Activated T-cell treated with anti-CD3 and anti-CD28 coated beads, Interleukin-2, amount 50 U/mL, for 4 hours (primary cell): ENCODE results near the gene ADAMTS17. TPM values are rescaled to one million over a fixed set of nuclear protein-coding genes. Genes with fewer than 3 reads are reported as not detected.

Experiments used
- ATAC-seq, 2 donors: fragments of 200-7000 bp; cut with Tn5 transposase; one replicate each; pipeline ENCODE4 v1.10.0; 2021
- DNase-seq: peaks from one replicate; pipeline ENCODE4 v3.0.0-alpha.2; 2020
- H3K27me3 Mint-ChIP-seq: one replicate; pipeline ENCODE4 v1.8.0; 2021; ENCODE audit warnings: low read depth, mixed read lengths
- H3K36me3 Mint-ChIP-seq: one replicate; pipeline ENCODE4 v1.8.0; 2022; ENCODE audit warnings: mixed read lengths; ENCODE audit not compliant: insufficient read depth
- H3K4me1 Mint-ChIP-seq: one replicate; pipeline ENCODE4 v1.8.0; 2021; ENCODE audit warnings: low read depth, mixed read lengths
- H3K4me3 Mint-ChIP-seq: one replicate; pipeline ENCODE4 v1.8.0; 2021; ENCODE audit warnings: mild to moderate bottlenecking, moderate library complexity, mixed read lengths
- H3K9me3 Mint-ChIP-seq: one replicate; pipeline ENCODE4 v1.8.0; 2021; ENCODE audit warnings: mixed read lengths
- total RNA-seq, 3 donors: library from RNA; stranded (reverse); gene quantifications; one replicate each; pipeline ENCODE4 v1.2.1, GENCODE V29; 2021

The ADAMTS17 gene
- total RNA-seq, 3 donors from 2014 or later = 2.6 to 3.9 (median 3.2) TPM

- no peak for ATAC-seq
- Mint-ChIP-seq H3K27me3 (no peaks in the 10 kb centered on the region), H3K4me3 (no peak overlapping the region), H3K4me1 (no peaks in the 10 kb centered on the region), H3K9me3 (peaks cover 25% of the 10 kb centered on the region), H3K36me3 (peaks cover 49% of the 10 kb centered on the region)
- no peak for DNase-seq
These were observed 189.3 kb downstream of the ADAMTS17 start for GRCh38 chr15:100152463-100152862.

DNA sequence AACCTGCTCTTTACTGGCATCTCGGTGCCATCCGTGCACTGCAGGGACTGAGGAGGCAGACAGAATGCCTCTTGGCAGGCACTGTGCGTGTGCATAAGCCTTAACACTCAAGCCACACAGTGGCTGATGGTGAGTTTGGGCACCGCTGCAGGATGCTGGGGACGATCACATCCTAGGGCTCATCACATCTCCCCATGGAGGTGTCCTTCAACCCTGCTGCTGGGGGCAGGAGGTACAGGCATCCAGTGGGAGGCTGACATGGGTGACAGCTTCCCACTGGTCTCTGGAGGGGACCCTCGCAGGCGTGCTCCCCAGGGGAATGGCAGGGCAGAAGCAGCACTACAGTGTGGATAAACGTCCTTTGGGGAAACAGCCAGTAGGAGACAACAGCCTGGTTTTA, 190.9 kb downstream of the ADAMTS17 start:
- Mint-ChIP-seq H3K36me3 (peaks cover 56% of the 10 kb centered on the region), H3K9me3 (peaks cover 29% of the 10 kb centered on the region), H3K4me3 (no peak overlapping the region), H3K4me1 (no peaks in the 10 kb centered on the region), H3K27me3 (no peaks in the 10 kb centered on the region)
- no peak for DNase-seq
- no peak for ATAC-seq

DNA sequence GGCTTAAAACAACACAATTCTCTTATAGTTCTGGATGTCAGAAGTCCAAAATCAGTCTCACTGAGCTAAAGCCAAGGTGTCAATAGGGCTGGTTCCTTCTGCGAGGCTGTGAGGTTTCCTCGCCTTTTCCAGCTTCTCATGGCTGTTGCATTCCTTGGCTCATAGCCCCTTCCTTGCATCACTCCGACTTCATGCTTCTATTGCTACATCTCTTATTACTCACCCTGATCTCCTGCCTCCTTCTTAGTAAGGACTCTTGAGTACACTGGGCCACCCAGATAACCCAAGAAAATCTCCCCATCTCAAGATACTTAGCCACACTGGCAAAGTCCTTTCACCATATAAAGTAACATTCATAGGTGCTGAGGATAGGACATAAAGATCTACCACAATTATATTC, 193.9 kb downstream of the ADAMTS17 start:
- ATAC-seq = no peak
- no peak for DNase-seq
- Mint-ChIP-seq H3K4me3 (no peak overlapping the region), H3K36me3 (peaks cover 41% of the 10 kb centered on the region), H3K4me1 (no peaks in the 10 kb centered on the region), H3K9me3 (peaks cover 29% of the 10 kb centered on the region), H3K27me3 (no peaks in the 10 kb centered on the region)

GRCh38 chr15:100143378-100143777, 198.4 kb downstream of the ADAMTS17 start:
- Mint-ChIP-seq H3K4me3 (no peak overlapping the region), H3K27me3 (no peaks in the 10 kb centered on the region), H3K4me1 (peaks cover 5% of the 10 kb centered on the region), H3K36me3 (peaks cover 16% of the 10 kb centered on the region), H3K9me3 (peaks cover 13% of the 10 kb centered on the region)
- ATAC-seq (no peak), DNase-seq (no peak)

- H3K4me1 Mint-ChIP-seq = peaks cover 5% of the 10 kb centered on the region
- ATAC-seq = no peak
- no peak for DNase-seq
- H3K36me3 Mint-ChIP-seq = peaks cover 5% of the 10 kb centered on the region
- H3K27me3 Mint-ChIP-seq = no peaks in the 10 kb centered on the region
- no peak overlapping the region for H3K4me3 Mint-ChIP-seq
- H3K9me3 Mint-ChIP-seq = no peaks in the 10 kb centered on the region
These were observed 200.3 kb downstream of the ADAMTS17 start for GRCh38 chr15:100141311-100142001.

- peaks cover 5% of the 10 kb centered on the region for H3K4me1 Mint-ChIP-seq
- no peak for DNase-seq
- H3K9me3 Mint-ChIP-seq = no peaks in the 10 kb centered on the region
- no peak overlapping the region for H3K4me3 Mint-ChIP-seq
- no peak for ATAC-seq
- H3K36me3 Mint-ChIP-seq = peaks cover 2% of the 10 kb centered on the region
- no peaks in the 10 kb centered on the region for H3K27me3 Mint-ChIP-seq
These were observed 201.1 kb downstream of the ADAMTS17 start for GRCh38 chr15:100140527-100141308.

- ATAC-seq (no peak), DNase-seq (no peak)
- Mint-ChIP-seq H3K27me3 (no peaks in the 10 kb centered on the region), H3K4me3 (no peak overlapping the region), H3K9me3 (no peaks in the 10 kb centered on the region), H3K4me1 (peaks cover under 1% of the 10 kb centered on the region), H3K36me3 (peaks cover 6% of the 10 kb centered on the region)
These were observed 207.2 kb downstream of the ADAMTS17 start for GRCh38 chr15:100134586-100134985.

DNA sequence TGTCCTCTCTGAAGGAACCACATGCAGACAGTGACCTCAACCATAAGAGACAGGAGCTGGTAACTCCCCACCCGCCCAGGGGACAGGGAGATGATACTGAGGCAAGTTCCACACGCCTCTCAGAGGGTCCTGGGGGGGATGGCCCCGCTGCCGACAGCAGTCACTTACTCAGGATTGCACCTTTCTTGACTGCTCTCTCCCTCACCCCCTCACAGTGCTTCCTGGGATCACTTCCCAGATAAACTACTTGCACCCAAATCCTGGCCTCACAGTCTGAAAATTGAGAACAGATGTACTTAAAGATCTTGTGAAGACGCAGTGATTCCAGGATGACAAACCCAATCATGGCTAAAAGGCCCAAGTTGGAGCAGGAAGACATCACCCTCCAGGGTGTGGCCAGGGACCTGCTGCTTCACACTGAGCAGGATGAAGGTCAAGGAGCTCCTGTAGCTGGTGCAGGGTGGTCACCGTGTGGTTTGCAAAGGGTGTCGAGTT, 207.6 kb downstream of the ADAMTS17 start:
- H3K27me3 Mint-ChIP-seq = no peaks in the 10 kb centered on the region
- no peaks in the 10 kb centered on the region for H3K4me1 Mint-ChIP-seq
- H3K9me3 Mint-ChIP-seq = no peaks in the 10 kb centered on the region
- no peak overlapping the region for H3K4me3 Mint-ChIP-seq
- no peak for DNase-seq
- H3K36me3 Mint-ChIP-seq = peaks cover 6% of the 10 kb centered on the region
- ATAC-seq = no peak

GRCh38 chr15:100133001-100133400, 208.8 kb downstream of the ADAMTS17 start:
- no peaks in the 10 kb centered on the region for H3K9me3 Mint-ChIP-seq
- ATAC-seq (no peak), DNase-seq (no peak)
- no peak overlapping the region for H3K4me3 Mint-ChIP-seq
- H3K27me3 Mint-ChIP-seq = no peaks in the 10 kb centered on the region
- H3K36me3 Mint-ChIP-seq = peaks cover 4% of the 10 kb centered on the region
- no peaks in the 10 kb centered on the region for H3K4me1 Mint-ChIP-seq

GRCh38 chr15:100132309-100132708, 209.5 kb downstream of the ADAMTS17 start:
- DNase-seq = no peak
- ATAC-seq = no peak
- Mint-ChIP-seq H3K4me3 (no peak overlapping the region), H3K9me3 (no peaks in the 10 kb centered on the region), H3K36me3 (peaks cover 4% of the 10 kb centered on the region), H3K27me3 (no peaks in the 10 kb centered on the region), H3K4me1 (no peaks in the 10 kb centered on the region)

DNA sequence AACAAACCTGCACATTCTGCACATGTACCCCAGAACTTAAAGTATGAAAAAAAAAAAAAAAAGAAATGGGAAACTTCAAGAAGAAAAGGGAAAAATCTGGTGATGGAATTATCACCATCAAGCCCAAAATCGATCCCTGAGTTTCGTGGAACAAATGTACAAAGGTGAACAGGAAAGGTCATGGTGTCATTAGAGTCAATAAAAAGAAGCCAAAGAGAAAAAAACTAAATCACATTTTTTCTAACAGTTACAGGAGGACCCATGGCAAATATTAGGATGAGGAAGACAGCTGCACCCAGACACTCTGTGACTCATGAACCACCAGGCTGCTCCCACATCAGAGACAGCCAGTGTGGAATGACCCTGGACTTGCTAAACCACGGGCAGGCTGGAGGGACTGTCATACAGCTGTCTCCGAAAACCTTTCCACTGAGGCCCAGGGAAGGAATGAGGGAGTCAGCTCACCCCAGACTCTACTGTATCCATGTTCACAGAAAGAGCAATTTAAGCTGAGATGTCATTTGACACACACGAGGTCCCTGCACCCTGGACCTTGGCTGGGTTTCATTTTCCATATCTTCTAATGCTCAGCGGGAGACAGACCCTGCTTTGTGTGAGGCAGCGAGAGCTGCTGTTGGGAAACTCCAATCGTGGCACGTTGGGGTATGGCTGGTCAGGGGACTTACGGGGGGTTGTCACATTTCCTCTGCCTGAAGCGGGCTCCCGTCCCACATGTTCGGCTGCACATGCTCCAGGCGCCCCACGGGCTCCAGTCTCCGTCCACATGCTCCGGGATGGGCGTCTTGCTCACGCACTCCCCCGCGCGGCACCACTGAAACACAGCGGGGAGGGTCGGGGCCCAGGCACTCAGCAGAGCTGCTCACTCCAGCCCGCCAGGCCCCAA, 210.2 kb downstream of the ADAMTS17 start:
- peak; percentile 24 for DNase-seq
- peak overlapping the region; percentile 37 for H3K4me3 Mint-ChIP-seq
- H3K4me1 Mint-ChIP-seq = no peaks in the 10 kb centered on the region
- H3K36me3 Mint-ChIP-seq = peaks cover 7% of the 10 kb centered on the region
- H3K9me3 Mint-ChIP-seq = no peaks in the 10 kb centered on the region
- H3K27me3 Mint-ChIP-seq = no peaks in the 10 kb centered on the region
- ATAC-seq = peak; percentile 48 to 55

DNA sequence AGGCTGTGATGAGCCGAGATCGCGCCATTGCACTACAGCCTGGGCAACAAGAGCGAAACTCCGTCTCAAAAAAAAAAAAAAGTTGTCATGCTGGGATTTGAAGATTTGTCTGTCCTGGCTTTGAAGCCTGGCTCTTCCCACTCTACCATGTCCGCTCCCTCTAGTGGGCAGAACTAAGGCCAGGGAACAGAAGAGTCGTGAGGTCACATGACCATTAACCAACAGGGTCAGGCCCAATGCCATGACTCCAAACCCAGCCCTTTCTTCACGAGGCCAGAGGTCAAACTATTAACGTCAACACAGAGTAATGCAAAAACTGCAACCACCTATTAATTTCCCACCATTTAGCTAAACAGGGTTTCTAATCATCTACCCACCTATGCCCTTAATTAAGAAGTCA, 212.1 kb downstream of the ADAMTS17 start:
- Mint-ChIP-seq H3K4me3 (no peak overlapping the region), H3K36me3 (peaks cover 8% of the 10 kb centered on the region), H3K9me3 (no peaks in the 10 kb centered on the region), H3K4me1 (no peaks in the 10 kb centered on the region), H3K27me3 (no peaks in the 10 kb centered on the region)
- no peak for ATAC-seq
- DNase-seq = no peak

DNA sequence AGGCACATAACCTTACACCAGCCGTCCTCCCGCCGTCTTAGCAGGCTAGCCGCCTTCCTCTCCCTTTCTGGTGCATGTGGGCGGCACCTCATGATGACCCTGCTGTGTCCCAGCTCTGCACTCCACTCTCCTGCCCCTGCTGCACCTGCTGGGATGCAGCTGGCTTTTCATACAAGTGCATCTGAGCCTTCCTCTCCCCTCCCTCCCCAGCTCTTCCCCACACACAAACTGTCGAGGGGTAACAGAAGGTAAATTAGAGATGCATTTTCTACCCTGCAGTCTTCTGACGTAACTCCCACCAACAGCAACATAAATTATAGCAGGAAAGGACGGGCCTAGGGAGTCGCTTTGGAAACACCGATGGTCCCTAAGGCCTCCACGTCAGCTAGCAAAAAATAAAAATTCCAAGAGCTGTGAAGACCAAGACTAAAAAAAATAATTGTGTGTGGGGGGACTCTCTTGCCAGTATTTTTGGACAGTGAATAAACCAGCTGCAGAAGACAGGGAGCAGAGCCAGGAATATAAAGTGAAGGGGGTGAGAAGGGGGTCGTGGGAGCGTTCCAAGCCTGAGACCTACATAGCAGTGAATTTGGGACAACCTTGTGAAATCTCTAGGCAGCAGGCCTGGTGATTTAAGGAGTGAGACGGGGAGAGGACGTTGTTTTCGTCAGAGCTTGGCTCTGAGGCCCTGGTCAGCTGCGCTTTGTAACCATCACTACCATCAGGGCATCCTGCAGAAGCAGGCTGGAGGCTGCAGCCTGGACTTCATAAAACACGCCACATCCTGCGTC, 216.2 kb downstream of the ADAMTS17 start:
- Mint-ChIP-seq H3K27me3 (no peaks in the 10 kb centered on the region), H3K4me3 (no peak overlapping the region), H3K36me3 (peaks cover 22% of the 10 kb centered on the region), H3K9me3 (peaks cover 25% of the 10 kb centered on the region), H3K4me1 (no peaks in the 10 kb centered on the region)
- DNase-seq = no peak
- ATAC-seq = no peak
